GM19467 (cell line): ENCODE results near the gene NDUFS2.
"Not testable (repeated sequence)": the region's sequence is repeated elsewhere in the genome, so short reads cannot be mapped to it uniquely, and the experiment has no call there.

ENCODE experiments used
- ATAC-seq: cut with Tn5 transposase; IDR thresholded peaks from one replicate; pipeline ENCODE4 v1.9.1; 2021; ENCODE audit warnings: mild to moderate bottlenecking, moderate library complexity; ENCODE audit not compliant: unreplicated experiment

Gene NDUFS2

GRCh38 chr1:161218301-161219077 is 16.3 kb downstream of the NDUFS2 start:
- no peak for ATAC-seq

GRCh38 chr1:161219078-161219892 is 17.1 kb downstream of the NDUFS2 start:
- ATAC-seq = no peak

GRCh38 chr1:161220002-161220401 is 17.8 kb downstream of the NDUFS2 start:
- ATAC-seq = no peak

GRCh38 chr1:161222175-161223019 is 20.2 kb downstream of the NDUFS2 start:
- ATAC-seq = no peak

GRCh38 chr1:161223805-161224694 is 21.9 kb downstream of the NDUFS2 start:
- ATAC-seq = no peak

GRCh38 chr1:161224695-161225087 is 22.5 kb downstream of the NDUFS2 start:
- not testable (repeated sequence) for ATAC-seq

GRCh38 chr1:161225178-161225533 is 23.0 kb downstream of the NDUFS2 start:
- ATAC-seq = no peak

GRCh38 chr1:161225534-161226319 is 23.6 kb downstream of the NDUFS2 start, which contains the start of gene TOMM40L:
Gene TOMM40L, plus strand, starts transcription at chr1:161226060. Its CDS starts 430 bp downstream, at chr1:161226490.
- ATAC-seq = peak; percentile 94

GRCh38 chr1:161226320-161226711 is 24.1 kb downstream of the NDUFS2 start:
- ATAC-seq = peak; percentile 1

- no peak for ATAC-seq
These were observed 24.6 kb downstream of the NDUFS2 start for GRCh38 chr1:161226759-161227158.

GRCh38 chr1:161227196-161227871 is 25.2 kb downstream of the NDUFS2 start:
- ATAC-seq = no peak

GRCh38 chr1:161228032-161228431 is 25.9 kb downstream of the NDUFS2 start:
- no peak for ATAC-seq

GRCh38 chr1:161229896-161230295 is 27.7 kb downstream of the NDUFS2 start:
- ATAC-seq = no peak

GRCh38 chr1:161230762-161231161 is 28.6 kb downstream of the NDUFS2 start:
- no peak for ATAC-seq

- ATAC-seq = no peak
These were observed 30.9 kb downstream of the NDUFS2 start for GRCh38 chr1:161233102-161233501.

- ATAC-seq = no peak
These were observed 34.0 kb downstream of the NDUFS2 start for GRCh38 chr1:161235957-161236775.

GRCh38 chr1:161238039-161238473 is 35.9 kb downstream of the NDUFS2 start, which contains the start of gene NR1I3:
Gene NR1I3, minus strand, starts transcription at chr1:161238203. Its CDS starts 1,638 bp downstream, at chr1:161236565.
- no peak for ATAC-seq

- no peak for ATAC-seq
These were observed 39.5 kb downstream of the NDUFS2 start for GRCh38 chr1:161241682-161242081.
